HCT116 (cell line): Measurements from ENCODE around the gene LCE4A. TPM values are rescaled to one million over a fixed set of nuclear protein-coding genes. Genes with fewer than 3 reads are reported as not detected.
"Not testable (repeated sequence)": the region's sequence is repeated elsewhere in the genome, so short reads cannot be mapped to it uniquely, and the experiment has no call there.

Source experiments
- ATAC-seq: fragments of 200-7000 bp; cut with Tn5 transposase; 2 replicates; pipeline ENCODE4 v1.9.1; 2020; ENCODE audit warnings: mild to moderate bottlenecking, moderate library complexity
- BruUV-seq: library from RNA; stranded (reverse); fragments of 400-500 nt; replicated peaks from 2 replicates; lab custom pipeline; 2021; lab: Mats Ljungman, UMichigan
- CTCF ChIA-PET: fragments of 300-600 bp; sonication (Branson Sonifier 250); formaldehyde crosslinking; loops from one replicate; lab custom pipeline; 2021; ENCODE audit warnings: antibody characterized with exemption; lab: Charles Lee
- POLR2A ChIA-PET: fragments of 300-600, 350-600 bp; sonication (Branson Sonifier 250); formaldehyde crosslinking; loops from one replicate; lab custom pipeline; 2021; ENCODE audit warnings: antibody characterized with exemption; lab: Charles Lee
- RAD21 ChIA-PET, 2 experiments: fragments of 300-600 bp; sonication (Branson Sonifier 250); formaldehyde crosslinking; loops; one replicate each; lab custom pipeline; 2023; ENCODE audit warnings: low total read pairs in 2 of 2; ENCODE audit not compliant: uncharacterized antibody in 2 of 2, unreplicated experiment in 2 of 2, low non-redundant PET in 1 of 2; lab: Charles Lee
- DNase-seq: peaks from one replicate; pipeline ENCODE4 v3.0.0-alpha.2; 2010; ENCODE audit warnings: low read depth, low spot score
- H2AFZ ChIP-seq: fragments of 200-600 bp; shearing (Covaris generic), sonication (generic); 2 replicates; pipeline ENCODE4 v1.6.1; 2017; ENCODE audit warnings: low read depth, mixed run types, mixed read lengths, antibody characterized with exemption, low read length; ENCODE audit not compliant: poor library complexity, severe bottlenecking
- H3K27ac ChIP-seq: 2 replicates; pipeline ENCODE4 v1.5.1; 2012; ENCODE audit warnings: low read depth, low read length
- H3K27me3 ChIP-seq: fragments of 200-600 bp; sonication (generic); 2 replicates; pipeline ENCODE4 v1.6.1; 2016; ENCODE audit warnings: mixed run types, low read length, mixed read lengths; ENCODE audit not compliant: insufficient read depth
- H3K36me3 ChIP-seq, 2 experiments: fragments of 200-500 bp in 1 of 2; fragments of 200-600 bp in 1 of 2; sonication (Bioruptor generic) in 1 of 2; sonication (generic) in 1 of 2; 2 replicates each; pipeline versions ENCODE4 v1.5.1 to v1.6.1; 2014 to 2016; ENCODE audit warnings: low read length in 2 of 2, inconsistent platforms in 1 of 2, mixed read lengths in 1 of 2, mixed run types in 1 of 2; ENCODE audit not compliant: insufficient read depth in 2 of 2, control insufficient read depth in 1 of 2
- H3K4me1 ChIP-seq, 2 experiments: fragments of 200-600 bp in 1 of 2; sonication (generic) in 1 of 2; 2 replicates each; pipeline versions ENCODE4 v1.5.1 to v1.6.1; 2012 to 2017; ENCODE audit warnings: low read length in 2 of 2, inconsistent platforms in 1 of 2, mild to moderate bottlenecking in 1 of 2, mixed read lengths in 1 of 2, mixed run types in 1 of 2, moderate library complexity in 1 of 2; ENCODE audit not compliant: insufficient read depth in 2 of 2, control insufficient read depth in 1 of 2
- H3K4me2 ChIP-seq: fragments of 200-600 bp; sonication (generic); 2 replicates; pipeline ENCODE4 v1.6.1; 2017; ENCODE audit warnings: mixed run types, low read length, mixed read lengths
- H3K4me3 ChIP-seq, 2 experiments: fragments of 200-600 bp in 1 of 2; sonication (generic) in 1 of 2; replicated peaks in 1 of 2; 2 replicates each; pipeline ENCODE4 v1.5.1; 2011 to 2016; ENCODE audit warnings: low read length in 2 of 2, control low read depth in 1 of 2, low read depth in 1 of 2, mild to moderate bottlenecking in 1 of 2, mixed read lengths in 1 of 2, mixed run types in 1 of 2
- H3K79me2 ChIP-seq: fragments of 200-600 bp; sonication (generic); 2 replicates; pipeline ENCODE4 v1.6.1; 2017; ENCODE audit warnings: mild to moderate bottlenecking, mixed run types, low read length, moderate library complexity, mixed read lengths; ENCODE audit not compliant: insufficient read depth
- H3K9ac ChIP-seq: fragments of 200-600 bp; sonication (generic); 2 replicates; pipeline ENCODE4 v1.6.1; 2016; ENCODE audit warnings: low read length, mixed read lengths
- H3K9me2 ChIP-seq: fragments of 200-600 bp; sonication (generic), shearing (Covaris generic); 2 replicates; pipeline ENCODE4 v1.6.1; 2017; ENCODE audit warnings: mixed run types, mild to moderate bottlenecking, moderate library complexity; ENCODE audit not compliant: insufficient read depth
- H3K9me3 ChIP-seq, 2 experiments: fragments of 200-500 bp in 1 of 2; fragments of 200-600 bp in 1 of 2; sonication (Bioruptor generic) in 1 of 2; sonication (generic) in 1 of 2; 2 replicates each; pipeline ENCODE4 v1.6.1; 2014 to 2017; ENCODE audit warnings: low read length in 2 of 2, mixed read lengths in 2 of 2, inconsistent platforms in 1 of 2, low read depth in 1 of 2, mild to moderate bottlenecking in 1 of 2, mixed run types in 1 of 2, moderate library complexity in 1 of 2; ENCODE audit not compliant: control insufficient read depth in 1 of 2, insufficient read depth in 1 of 2
- H4K20me1 ChIP-seq: fragments of 200-600 bp; sonication (generic), shearing (Covaris generic); 2 replicates; pipeline ENCODE4 v1.6.1; 2017; ENCODE audit warnings: mixed run types, mild to moderate bottlenecking, moderate library complexity; ENCODE audit not compliant: insufficient read depth
- CEBPB ChIP-seq: IDR thresholded peaks from 2 replicates; pipeline ENCODE4 v1.6.1; 2012; ENCODE audit warnings: low read depth
- EGR1 ChIP-seq: IDR thresholded peaks from 2 replicates; pipeline ENCODE4 v1.6.1; 2012; ENCODE audit warnings: low read depth
- EZH2 ChIP-seq: fragments of 200-600 bp; sonication (generic); IDR thresholded peaks from 2 replicates; pipeline ENCODE4 v1.6.1; 2017; ENCODE audit warnings: antibody characterized with exemption, mixed run types
- JUND ChIP-seq: IDR thresholded peaks from 2 replicates; pipeline ENCODE4 v1.6.1; 2012
- POLR2AphosphoS5 ChIP-seq: IDR thresholded peaks from 2 replicates; pipeline ENCODE4 v1.6.1; 2011; ENCODE audit warnings: mild to moderate bottlenecking, low read depth, low read length, moderate library complexity
- SIN3A ChIP-seq: IDR thresholded peaks from 2 replicates; pipeline ENCODE4 v1.6.1; 2012; ENCODE audit warnings: low read depth
- ZNF274 ChIP-seq: fragments of 200-500 bp; sonication (Bioruptor generic); IDR thresholded peaks from 2 replicates; pipeline ENCODE4 v1.6.1; 2014; ENCODE audit warnings: mild to moderate bottlenecking, low read depth, low read length, inconsistent platforms
- intact Hi-C: fragments of 100-400 bp; cut with micrococcal nuclease; formaldehyde crosslinking; loops from 2 replicates; pipeline ENCODE4 v1.10.0; 2022
- total RNA-seq: library from RNA; stranded (reverse); gene quantifications from one replicate; pipeline ENCODE4 v1.2.1, GENCODE V29; 2021; ENCODE audit not compliant: unreplicated experiment

Gene LCE4A
- total RNA-seq, 1 experiment from 2014 or later: not detected

- no TSS peak for BruUV-seq
- no peak for ATAC-seq
- Histone ChIP-seq H3K36me3 (no peaks in the 10 kb centered on the region), H3K4me2 (no peak overlapping the region), H3K4me1 (no peaks in the 10 kb centered on the region)
- no peak for DNase-seq
- TF ChIP-seq ZNF274: no peak
- no peak for TF ChIP-seq SIN3A
- TF ChIP-seq, all 23 proteins: peak for 0
- H3K27ac ChIP-seq: no peak overlapping the region
- intact Hi-C loops: no loop called here
- CTCF ChIA-PET: interaction anchor here (0.9 kb wide), 1 partner anchor 213 kb away, joined by 3 read pairs; no protein-coding TSS in a partner anchor
- no peak overlapping the region for H2AFZ ChIP-seq
- peaks cover 50% of the 10 kb centered on the region for H3K27me3 ChIP-seq
- RAD21 ChIA-PET: no interaction called here
- POLR2A ChIA-PET: no interaction called here
- H3K9ac ChIP-seq: no peak overlapping the region
- H3K9me2 ChIP-seq: no peaks in the 10 kb centered on the region
- no peaks in the 10 kb centered on the region for H3K9me3 ChIP-seq
- no peaks in the 10 kb centered on the region for H4K20me1 ChIP-seq
- no peak overlapping the region for H3K4me3 ChIP-seq
- H3K79me2 ChIP-seq: no peaks in the 10 kb centered on the region
Measured at GRCh38 chr1:152658649-152659048, 49.3 kb upstream of the LCE4A start.

- Histone ChIP-seq H3K27me3 (peaks cover 59% of the 10 kb centered on the region), H3K9ac (no peak within 1 kb of the TSS), H3K9me2 (no peaks in the 10 kb centered on the region), H3K9me3 (no peaks in the 10 kb centered on the region), H3K4me1 (no peaks in the 10 kb centered on the region), H3K79me2 (no peaks in the 10 kb centered on the region), H3K27ac (no peak within 1 kb of the TSS), H3K4me2 (no peak within 1 kb of the TSS), H4K20me1 (no peaks in the 10 kb centered on the region), H3K4me3 (no peak within 1 kb of the TSS), H3K36me3 (no peaks in the 10 kb centered on the region), H2AFZ (no peak within 1 kb of the TSS)
- POLR2A ChIA-PET: no interaction called here
- intact Hi-C loops: no loop called here
- CTCF ChIA-PET: interaction anchor here (1.2 kb wide), 1 partner anchor 9 kb away, joined by 3 read pairs; no protein-coding TSS in a partner anchor
- RAD21 ChIA-PET: no interaction called here
- TF ChIP-seq EZH2 (no peak), CEBPB (no peak), ZNF274 (no peak), EGR1 (no peak), JUND (no peak), POLR2AphosphoS5 (no peak)
- no peak for ATAC-seq
- DNase-seq: no peak
- no TSS peak for BruUV-seq
Measured at GRCh38 chr1:152663098-152663497, 44.9 kb upstream of the LCE4A start, which contains the start of gene LCE2D. Gene LCE2D, plus strand, starts transcription at chr1:152663380. Its CDS starts 726 bp downstream, at chr1:152664106.

GRCh38 chr1:152666171-152666570 is 41.8 kb upstream of the LCE4A start:
- H3K9me3 ChIP-seq, BruUV-seq, H3K4me3 ChIP-seq, H3K4me2 ChIP-seq, H4K20me1 ChIP-seq, RAD21 ChIA-PET, H3K9ac ChIP-seq, DNase-seq, H3K4me1 ChIP-seq, H3K27ac ChIP-seq, CTCF ChIA-PET, H2AFZ ChIP-seq, H3K36me3 ChIP-seq, H3K9me2 ChIP-seq, H3K79me2 ChIP-seq, intact Hi-C loops, POLR2A ChIA-PET, ATAC-seq: not testable (repeated sequence)
- peaks cover 47% of the 10 kb centered on the region for H3K27me3 ChIP-seq
